ENCODE data around the gene TOMM5.

DNA sequence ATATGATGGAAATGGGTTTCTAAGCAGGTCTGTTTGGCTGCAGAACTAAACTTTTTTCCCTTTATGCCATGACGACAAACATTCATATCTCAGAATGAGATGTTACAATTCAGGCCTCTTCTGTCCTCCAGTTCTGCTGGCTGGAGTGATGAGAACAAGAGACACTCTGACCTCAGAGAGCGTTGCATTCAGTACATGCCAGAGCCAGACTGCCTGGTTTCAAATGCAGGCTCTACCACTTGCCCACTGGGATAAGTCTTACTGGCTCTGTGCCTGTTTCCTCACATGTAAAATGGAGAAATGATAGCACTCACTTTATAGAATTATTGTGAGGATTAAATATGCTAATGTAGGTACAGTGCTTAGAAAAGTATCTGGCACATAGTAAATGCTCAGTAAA lies 24.8 kb upstream of the TOMM5 start:
- TF ChIP-seq, protein P1, sequence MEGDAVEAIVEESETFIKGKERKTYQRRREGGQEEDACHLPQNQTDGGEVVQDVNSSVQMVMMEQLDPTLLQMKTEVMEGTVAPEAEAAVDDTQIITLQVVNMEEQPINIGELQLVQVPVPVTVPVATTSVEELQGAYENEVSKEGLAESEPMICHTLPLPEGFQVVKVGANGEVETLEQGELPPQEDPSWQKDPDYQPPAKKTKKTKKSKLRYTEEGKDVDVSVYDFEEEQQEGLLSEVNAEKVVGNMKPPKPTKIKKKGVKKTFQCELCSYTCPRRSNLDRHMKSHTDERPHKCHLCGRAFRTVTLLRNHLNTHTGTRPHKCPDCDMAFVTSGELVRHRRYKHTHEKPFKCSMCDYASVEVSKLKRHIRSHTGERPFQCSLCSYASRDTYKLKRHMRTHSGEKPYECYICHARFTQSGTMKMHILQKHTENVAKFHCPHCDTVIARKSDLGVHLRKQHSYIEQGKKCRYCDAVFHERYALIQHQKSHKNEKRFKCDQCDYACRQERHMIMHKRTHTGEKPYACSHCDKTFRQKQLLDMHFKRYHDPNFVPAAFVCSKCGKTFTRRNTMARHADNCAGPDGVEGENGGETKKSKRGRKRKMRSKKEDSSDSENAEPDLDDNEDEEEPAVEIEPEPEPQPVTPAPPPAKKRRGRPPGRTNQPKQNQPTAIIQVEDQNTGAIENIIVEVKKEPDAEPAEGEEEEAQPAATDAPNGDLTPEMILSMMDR (conservative IDR thresholded peaks at IDR 0.05; ENCODE audit: low read length) = no peak
- TF ChIP-seq EZH2phosphoT487 (IDR thresholded peaks at IDR 0.05; ENCODE audit: borderline replicate concordance) = no peak
